ENCODE results near the gene DGKQ.

DGKQ gene

DNA sequence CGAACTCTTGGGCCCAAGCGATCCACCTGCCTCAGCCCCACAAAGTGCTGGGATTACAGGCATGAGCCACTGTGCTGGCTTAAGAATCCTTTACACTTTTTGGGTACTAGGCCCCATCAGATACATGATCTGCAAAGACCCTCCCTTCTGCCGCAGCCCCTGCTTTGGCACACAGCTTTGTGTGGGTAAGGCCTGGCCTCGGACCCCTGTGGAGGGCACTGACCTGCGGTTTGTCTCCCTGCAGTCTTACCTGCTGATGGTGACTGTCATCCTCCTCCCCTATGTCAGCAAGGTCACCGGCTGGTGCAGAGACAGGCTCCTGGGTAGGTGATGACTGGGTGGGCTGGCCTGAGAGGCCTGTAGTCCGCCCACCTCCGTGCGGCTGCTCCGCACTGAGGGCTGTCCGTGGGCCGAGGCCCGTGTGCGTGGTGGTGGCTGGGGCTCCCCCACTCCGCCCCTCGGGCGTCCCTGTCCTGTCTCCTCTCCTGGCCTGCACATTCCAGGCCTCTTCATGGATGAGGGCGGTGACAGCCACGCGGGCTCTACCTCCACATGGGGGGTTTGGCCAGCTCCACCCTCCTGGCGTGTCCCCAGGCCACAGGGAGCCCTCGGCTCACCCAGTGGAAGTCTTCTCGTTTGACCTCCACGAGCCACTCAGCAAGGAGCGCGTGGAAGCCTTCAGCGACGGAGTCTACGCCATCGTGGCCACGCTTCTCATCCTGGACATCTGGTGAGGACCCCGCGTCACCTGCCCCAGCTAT, 18.0 kb downstream of the DGKQ start:
- no peak for DNase-seq (ENCODE audit: extremely low read depth, insufficient read length)
- H3K36me3 ChIP-seq (ENCODE audit: control insufficient read depth, insufficient read depth, low read length) = peaks cover 6% of the 10 kb centered on the region
- H3K4me3 ChIP-seq (replicated peaks; ENCODE audit: low read depth, low read length) = no peak overlapping the region
- TF ChIP-seq, protein P1, sequence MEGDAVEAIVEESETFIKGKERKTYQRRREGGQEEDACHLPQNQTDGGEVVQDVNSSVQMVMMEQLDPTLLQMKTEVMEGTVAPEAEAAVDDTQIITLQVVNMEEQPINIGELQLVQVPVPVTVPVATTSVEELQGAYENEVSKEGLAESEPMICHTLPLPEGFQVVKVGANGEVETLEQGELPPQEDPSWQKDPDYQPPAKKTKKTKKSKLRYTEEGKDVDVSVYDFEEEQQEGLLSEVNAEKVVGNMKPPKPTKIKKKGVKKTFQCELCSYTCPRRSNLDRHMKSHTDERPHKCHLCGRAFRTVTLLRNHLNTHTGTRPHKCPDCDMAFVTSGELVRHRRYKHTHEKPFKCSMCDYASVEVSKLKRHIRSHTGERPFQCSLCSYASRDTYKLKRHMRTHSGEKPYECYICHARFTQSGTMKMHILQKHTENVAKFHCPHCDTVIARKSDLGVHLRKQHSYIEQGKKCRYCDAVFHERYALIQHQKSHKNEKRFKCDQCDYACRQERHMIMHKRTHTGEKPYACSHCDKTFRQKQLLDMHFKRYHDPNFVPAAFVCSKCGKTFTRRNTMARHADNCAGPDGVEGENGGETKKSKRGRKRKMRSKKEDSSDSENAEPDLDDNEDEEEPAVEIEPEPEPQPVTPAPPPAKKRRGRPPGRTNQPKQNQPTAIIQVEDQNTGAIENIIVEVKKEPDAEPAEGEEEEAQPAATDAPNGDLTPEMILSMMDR (IDR thresholded peaks at IDR 0.05; ENCODE audit: insufficient read depth, low read length, poor library complexity, severe bottlenecking) = no peak
- H3K27me3 ChIP-seq (replicated peaks; ENCODE audit: control insufficient read depth, insufficient read depth, low read length) = no peaks in the 10 kb centered on the region

DNA sequence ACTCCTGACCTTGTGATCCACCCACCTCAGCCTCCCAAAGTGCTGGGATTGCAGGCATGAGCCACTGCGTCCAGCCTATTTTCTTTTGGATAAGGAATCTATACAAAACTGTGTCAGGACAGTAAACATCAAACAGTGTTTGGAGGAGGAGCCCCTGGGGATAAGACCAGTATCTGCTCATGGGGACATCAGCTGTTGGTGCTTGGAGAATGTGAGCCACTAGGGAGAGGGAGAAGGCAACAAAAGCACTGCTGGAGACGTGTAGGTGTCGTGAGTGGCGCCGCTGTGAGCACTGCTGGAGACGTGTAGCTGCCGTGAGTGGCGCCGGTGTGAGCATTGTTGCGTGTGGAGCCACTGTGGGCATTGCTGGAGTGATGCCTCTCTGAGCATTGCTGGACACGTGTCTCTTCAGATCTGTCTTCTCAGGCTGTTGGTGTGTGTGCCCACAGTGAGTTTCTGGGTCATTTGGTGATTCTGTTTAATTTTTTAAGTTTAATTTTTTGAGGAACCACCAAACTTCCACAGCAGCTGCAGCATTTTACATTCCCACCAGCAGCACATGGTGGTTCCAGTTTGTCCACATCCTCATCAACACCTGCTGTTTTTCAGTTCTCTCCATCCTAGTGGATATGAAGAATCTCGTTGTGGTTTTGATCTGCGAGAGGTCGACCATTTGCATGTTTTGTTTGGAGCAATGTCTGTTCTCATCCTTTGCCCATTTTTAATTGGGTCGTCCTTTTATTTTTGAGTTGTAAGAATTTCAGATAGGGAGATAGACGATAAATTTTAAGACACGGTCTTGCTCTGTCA, 19.0 kb downstream of the DGKQ start:
- no peak for DNase-seq (ENCODE audit: extremely low read depth, insufficient read length)
- Histone ChIP-seq H3K4me3 (replicated peaks; ENCODE audit: low read depth, low read length) (no peak overlapping the region), H3K36me3 (ENCODE audit: control insufficient read depth, insufficient read depth, low read length) (peaks cover 4% of the 10 kb centered on the region; the same call in 1 of the 2 replicates), H3K27me3 (replicated peaks; ENCODE audit: control insufficient read depth, insufficient read depth, low read length) (no peaks in the 10 kb centered on the region)
- TF ChIP-seq, protein P1 (IDR thresholded peaks at IDR 0.05; ENCODE audit: insufficient read depth, low read length, poor library complexity, severe bottlenecking) = no peak

DNA sequence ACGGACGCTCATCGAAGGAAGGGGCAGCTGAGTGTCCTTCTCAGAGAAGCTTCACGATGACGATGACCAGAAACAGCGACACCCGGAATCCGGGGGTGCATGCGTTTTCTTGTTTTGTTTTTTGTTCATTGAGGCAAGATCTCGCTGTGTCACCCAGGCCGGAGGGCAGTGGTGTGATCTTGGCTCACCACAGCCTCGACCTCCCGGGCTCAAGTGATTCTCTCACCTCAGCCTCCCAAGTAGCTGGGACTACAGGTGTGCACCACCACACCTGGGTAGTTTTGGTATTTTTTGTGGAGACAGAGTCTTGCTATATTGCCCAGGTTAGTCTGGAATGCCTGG, 19.8 kb downstream of the DGKQ start:
- Histone ChIP-seq H3K36me3 (ENCODE audit: control insufficient read depth, insufficient read depth, low read length) (peaks cover 4% of the 10 kb centered on the region; the same call in 1 of the 2 replicates), H3K27me3 (replicated peaks; ENCODE audit: control insufficient read depth, insufficient read depth, low read length) (no peaks in the 10 kb centered on the region), H3K4me3 (replicated peaks; ENCODE audit: low read depth, low read length) (no peak overlapping the region)
- TF ChIP-seq, protein P1 (IDR thresholded peaks at IDR 0.05; ENCODE audit: insufficient read depth, low read length, poor library complexity, severe bottlenecking) = no peak
- DNase-seq (ENCODE audit: extremely low read depth, insufficient read length) = no peak

DNA sequence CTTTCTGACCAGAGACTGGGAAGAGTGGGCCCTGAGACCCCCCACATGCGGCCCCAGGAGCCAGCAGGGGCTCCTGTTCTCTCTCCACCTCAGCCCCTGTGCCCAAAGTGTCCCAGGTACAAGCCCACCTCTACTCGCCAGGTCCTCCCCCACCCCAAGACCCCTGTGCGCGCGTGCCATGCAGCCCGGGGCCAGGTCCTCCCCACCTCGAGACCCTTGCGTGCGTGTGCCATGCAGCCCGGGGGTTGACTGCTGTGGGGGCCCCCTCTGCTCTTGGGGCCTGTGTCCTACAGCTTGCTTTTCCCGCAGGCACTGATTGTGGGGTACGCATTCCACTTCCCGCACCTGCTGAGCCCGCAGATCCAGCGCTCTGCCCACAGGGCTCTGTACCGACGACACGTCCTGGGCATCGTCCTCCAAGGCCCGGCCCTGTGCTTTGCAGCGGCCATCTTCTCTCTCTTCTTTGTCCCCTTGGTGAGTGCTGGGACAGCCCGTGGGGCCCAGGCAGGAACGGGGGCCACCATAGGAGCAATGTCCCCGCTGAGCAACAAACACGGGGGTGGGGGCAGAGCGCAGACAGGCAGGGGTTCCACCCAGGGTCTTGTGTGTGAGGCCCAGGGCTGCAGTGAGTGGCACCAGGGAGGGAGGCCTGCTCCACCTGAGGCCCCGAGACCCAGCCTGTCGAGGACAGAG, 20.3 kb downstream of the DGKQ start:
- Histone ChIP-seq H3K27me3 (replicated peaks; ENCODE audit: control insufficient read depth, insufficient read depth, low read length) (no peaks in the 10 kb centered on the region), H3K36me3 (ENCODE audit: control insufficient read depth, insufficient read depth, low read length) (peaks cover 4% of the 10 kb centered on the region; the same call in 1 of the 2 replicates), H3K4me3 (replicated peaks; ENCODE audit: low read depth, low read length) (no peak overlapping the region)
- no peak for DNase-seq (ENCODE audit: extremely low read depth, insufficient read length)
- TF ChIP-seq, protein P1 (IDR thresholded peaks at IDR 0.05; ENCODE audit: insufficient read depth, low read length, poor library complexity, severe bottlenecking) = no peak

DNA sequence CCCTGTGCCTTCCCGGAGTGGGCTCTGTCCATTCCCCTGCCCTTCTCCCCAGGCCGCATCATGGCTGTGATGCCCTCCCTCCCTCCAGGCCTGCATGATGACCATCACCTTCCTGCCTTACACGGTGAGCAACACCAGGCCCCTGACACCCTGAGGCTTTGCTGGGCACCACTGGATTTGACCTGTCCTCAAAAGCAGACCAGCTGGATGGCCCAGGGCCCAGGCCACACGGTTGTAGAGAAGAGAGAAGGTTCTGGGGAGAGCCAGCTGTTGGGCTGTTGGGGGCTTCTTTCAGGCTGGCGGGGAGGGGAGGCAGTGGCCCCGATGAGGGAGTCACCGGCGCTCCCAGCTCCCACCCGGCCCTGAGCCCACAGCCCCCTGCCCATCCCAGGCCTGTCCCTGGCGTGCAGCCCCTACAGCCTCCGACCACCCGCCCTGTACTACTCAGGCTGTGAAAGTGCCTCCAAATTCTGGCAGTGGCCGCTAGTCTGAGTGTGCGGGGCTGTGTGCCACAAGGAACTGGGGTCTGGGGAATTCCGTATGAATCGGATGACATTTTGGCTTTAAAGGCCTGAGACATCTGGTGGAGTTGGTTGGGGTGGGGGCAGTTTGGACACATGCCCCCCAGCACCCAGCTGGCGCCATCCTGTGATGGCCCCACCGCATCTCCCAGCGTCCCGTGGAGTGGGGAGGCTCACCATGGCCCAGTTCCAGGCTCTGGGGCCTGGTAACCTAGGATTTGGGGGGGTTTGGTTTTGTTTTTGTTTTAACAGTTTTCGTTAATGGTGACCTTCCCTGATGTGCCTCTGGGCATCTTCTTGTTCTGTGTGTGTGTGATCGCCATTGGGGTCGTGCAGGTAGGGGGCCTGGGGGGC, 21.5 kb downstream of the DGKQ start:
- Histone ChIP-seq H3K36me3 (ENCODE audit: control insufficient read depth, insufficient read depth, low read length) (peaks cover 3% of the 10 kb centered on the region; the same call in 1 of the 2 replicates), H3K4me3 (replicated peaks; ENCODE audit: low read depth, low read length) (no peak overlapping the region), H3K27me3 (replicated peaks; ENCODE audit: control insufficient read depth, insufficient read depth, low read length) (no peaks in the 10 kb centered on the region)
- no peak for DNase-seq (ENCODE audit: extremely low read depth, insufficient read length)
- TF ChIP-seq, protein P1 (IDR thresholded peaks at IDR 0.05; ENCODE audit: insufficient read depth, low read length, poor library complexity, severe bottlenecking) = no peak

All from GM06990 (cell line).